ENCODE data around the gene CLDN22. TPM values are rescaled to one million over a fixed set of nuclear protein-coding genes. Genes with fewer than 3 reads are reported as not detected.

The CLDN22 gene
- total RNA-seq, 3 donors from 2014 or later: not detected

- Histone ChIP-seq H3K4me3 (no peak overlapping the region), H3K4me1 (ENCODE audit: low read depth) (no peaks in the 10 kb centered on the region), H3K36me3 (ENCODE audit: low read depth) (no peaks in the 10 kb centered on the region), H3K9me3 (no peaks in the 10 kb centered on the region)
- DNase-seq: no peak
- intact Hi-C loops (cut with DNase I, micrococcal nuclease): no loop called here
- no peak for TF ChIP-seq CTCF (IDR thresholded peaks at IDR 0.05)
- ATAC-seq: no peak
Measured at GRCh38 chr4:183355405-183355804, 35.3 kb upstream of the CLDN22 start.

- DNase-seq (no peak), ATAC-seq (peak; percentile 32)
- Histone ChIP-seq H3K9me3 (no peaks in the 10 kb centered on the region), H3K36me3 (ENCODE audit: low read depth) (no peaks in the 10 kb centered on the region), H3K4me3 (no peak overlapping the region), H3K4me1 (ENCODE audit: low read depth) (no peaks in the 10 kb centered on the region)
- intact Hi-C loops (cut with DNase I, micrococcal nuclease): no loop called here
- TF ChIP-seq CTCF (IDR thresholded peaks at IDR 0.05): no peak
Measured at GRCh38 chr4:183354219-183354618, 34.1 kb upstream of the CLDN22 start.

- Histone ChIP-seq H3K4me3 (no peak overlapping the region), H3K36me3 (ENCODE audit: low read depth) (no peaks in the 10 kb centered on the region), H3K9me3 (no peaks in the 10 kb centered on the region), H3K4me1 (ENCODE audit: low read depth) (no peaks in the 10 kb centered on the region)
- ATAC-seq (no peak), DNase-seq (no peak)
- TF ChIP-seq CTCF (IDR thresholded peaks at IDR 0.05): no peak
- intact Hi-C loops (cut with DNase I, micrococcal nuclease): no loop called here
Measured at GRCh38 chr4:183353557-183353956, 33.5 kb upstream of the CLDN22 start.

- ATAC-seq (no peak), DNase-seq (no peak)
- Histone ChIP-seq H3K9me3 (no peaks in the 10 kb centered on the region), H3K4me1 (ENCODE audit: low read depth) (no peaks in the 10 kb centered on the region), H3K4me3 (no peak overlapping the region), H3K36me3 (ENCODE audit: low read depth) (no peaks in the 10 kb centered on the region)
- intact Hi-C loops (cut with DNase I, micrococcal nuclease): no loop called here
- no peak for TF ChIP-seq CTCF (IDR thresholded peaks at IDR 0.05)
Measured at GRCh38 chr4:183352546-183352945, 32.5 kb upstream of the CLDN22 start.

- H3K9me3 ChIP-seq: no peaks in the 10 kb centered on the region
- no peak for TF ChIP-seq CTCF (IDR thresholded peaks at IDR 0.05)
- ATAC-seq: no peak
- no peaks in the 10 kb centered on the region for H3K36me3 ChIP-seq (ENCODE audit: low read depth)
- H3K4me1 ChIP-seq (ENCODE audit: low read depth): no peaks in the 10 kb centered on the region
- DNase-seq: no peak
- intact Hi-C loops (cut with DNase I, micrococcal nuclease): no loop called here
- H3K4me3 ChIP-seq: no peak overlapping the region
Measured at GRCh38 chr4:183350317-183351071, 30.4 kb upstream of the CLDN22 start.

Measured in mucosa of descending colon (tissue), 3 donors.